GM23338 (cell line): ENCODE measurements around the gene UBE2D3. TPM values are rescaled to one million over a fixed set of nuclear protein-coding genes. Genes with fewer than 3 reads are reported as not detected.

ENCODE experiments used
- ATAC-seq: fragments of 200-7000 bp; cut with Tn5 transposase; 3 replicates; pipeline ENCODE4 v1.9.1; 2020
- DNase-seq: peaks from one replicate; pipeline ENCODE4 v3.0.0-alpha.2; 2015; ENCODE audit warnings: low spot score
- H2AFZ ChIP-seq: fragments of 200-600 bp; sonication (generic); 2 replicates; pipeline ENCODE4 v1.8.0; 2016; ENCODE audit warnings: antibody characterized with exemption, mild to moderate bottlenecking, moderate library complexity
- H3F3A ChIP-seq: fragments of 200-600 bp; sonication (generic); replicated peaks from 2 replicates; pipeline ENCODE4 v1.8.0; 2017; ENCODE audit warnings: antibody characterized with exemption, mixed run types, low read depth
- H3K27ac ChIP-seq: fragments of 200-600 bp; sonication (generic); 2 replicates; pipeline ENCODE4 v1.6.1; 2016; ENCODE audit warnings: low read depth
- H3K27me3 ChIP-seq: fragments of 200-600 bp; sonication (generic); 2 replicates; pipeline ENCODE4 v1.8.0; 2016; ENCODE audit warnings: mild to moderate bottlenecking, mixed run types, moderate library complexity; ENCODE audit not compliant: insufficient read depth
- H3K36me3 ChIP-seq: fragments of 200-600 bp; sonication (generic); 2 replicates; pipeline ENCODE4 v1.8.0; 2016; ENCODE audit warnings: mild to moderate bottlenecking; ENCODE audit not compliant: insufficient read depth
- H3K4me1 ChIP-seq: fragments of 200-600 bp; sonication (generic); 2 replicates; pipeline ENCODE4 v1.8.0; 2016; ENCODE audit warnings: mild to moderate bottlenecking, moderate library complexity; ENCODE audit not compliant: insufficient read depth
- H3K4me2 ChIP-seq: fragments of 200-600 bp; sonication (generic); 2 replicates; pipeline ENCODE4 v1.7.1; 2017; ENCODE audit warnings: mixed run types
- H3K4me3 ChIP-seq: fragments of 200-600 bp; sonication (generic); 2 replicates; pipeline ENCODE4 v1.6.1; 2016; ENCODE audit warnings: mixed run types
- H3K79me2 ChIP-seq: fragments of 200-600 bp; sonication (generic); replicated peaks from 2 replicates; pipeline ENCODE4 v1.8.0; 2017; ENCODE audit warnings: mild to moderate bottlenecking; ENCODE audit not compliant: insufficient read depth
- H3K9me2 ChIP-seq: fragments of 200-600 bp; sonication (generic); 2 replicates; pipeline ENCODE4 v1.8.0; 2017; ENCODE audit not compliant: insufficient read depth
- H4K20me1 ChIP-seq: fragments of 200-600 bp; sonication (generic); replicated peaks from 2 replicates; pipeline ENCODE4 v1.8.0; 2017; ENCODE audit warnings: mild to moderate bottlenecking; ENCODE audit not compliant: insufficient read depth
- H3K27ac Mint-ChIP-seq: 2 replicates; pipeline ENCODE4 v1.8.0; 2020; ENCODE audit warnings: inconsistent platforms, mild to moderate bottlenecking, moderate library complexity, mixed read lengths
- H3K27me3 Mint-ChIP-seq: 3 replicates; pipeline ENCODE4 v1.8.0; 2022; ENCODE audit warnings: low read depth, mild to moderate bottlenecking, moderate library complexity, mixed read lengths, inconsistent platforms; ENCODE audit not compliant: insufficient read depth, poor library complexity
- H3K36me3 Mint-ChIP-seq: 3 replicates; pipeline ENCODE4 v1.8.0; 2021; ENCODE audit warnings: low read depth, mild to moderate bottlenecking, inconsistent platforms, moderate library complexity, mixed read lengths
- H3K4me1 Mint-ChIP-seq: 3 replicates; pipeline ENCODE4 v1.8.0; 2020; ENCODE audit warnings: mild to moderate bottlenecking, inconsistent platforms, mixed read lengths
- H3K4me3 Mint-ChIP-seq: 3 replicates; pipeline ENCODE4 v1.8.0; 2021; ENCODE audit warnings: moderate library complexity, mild to moderate bottlenecking, inconsistent platforms, mixed read lengths
- H3K9me3 Mint-ChIP-seq: 3 replicates; pipeline ENCODE4 v1.8.0; 2020; ENCODE audit warnings: moderate library complexity, mild to moderate bottlenecking, inconsistent platforms, mixed read lengths
- ETS1 ChIP-seq: IDR thresholded peaks from 2 replicates; pipeline ENCODE4 v1.6.1; 2016; ENCODE audit warnings: antibody characterized with exemption
- EZH2 ChIP-seq: fragments of 200-600 bp; sonication (generic); IDR thresholded peaks from one replicate; pipeline ENCODE4 v1.8.0; 2017; ENCODE audit warnings: antibody characterized with exemption, mild to moderate bottlenecking, low read depth; ENCODE audit not compliant: unreplicated experiment
- JUNB ChIP-seq: IDR thresholded peaks from one replicate; pipeline ENCODE4 v1.6.1; 2016; ENCODE audit warnings: antibody characterized with exemption; ENCODE audit not compliant: unreplicated experiment
- POLR2AphosphoS5 ChIP-seq: IDR thresholded peaks from 2 replicates; pipeline ENCODE4 v1.6.1; 2016; ENCODE audit warnings: antibody characterized with exemption, low read depth
- REST ChIP-seq: IDR thresholded peaks from one replicate; pipeline ENCODE4 v1.6.1; 2018; ENCODE audit warnings: antibody characterized with exemption; ENCODE audit not compliant: unreplicated experiment
- STAT1 ChIP-seq: IDR thresholded peaks from one replicate; pipeline ENCODE4 v1.6.1; 2016; ENCODE audit warnings: antibody characterized with exemption; ENCODE audit not compliant: unreplicated experiment
- ZNF114 ChIP-seq: fragments of 250-450 bp; sonication (Bioruptor Pico); IDR thresholded peaks from 2 replicates; pipeline ENCODE4 v1.5.0; 2020; ENCODE audit warnings: mild to moderate bottlenecking, moderate library complexity
- polyA plus RNA-seq: library from polyadenylated mRNA; unstranded; fragments of >200 nt; fragmentation: Nextera tagmentation; extraction: Ambion mirVana; gene quantifications from 2 replicates; pipeline ENCODE4 v1.2.1, GENCODE V29; 2016
- total RNA-seq: library from RNA; depleted of rRNA; stranded (reverse); fragments of >200 nt; shearing (Covaris generic); gene quantifications from 2 replicates; pipeline ENCODE4 v1.2.3, GENCODE V29; 2014

Gene UBE2D3
- total and polyA plus RNA-seq, 2 experiments from 2014 or later, result 250 to 498 TPM

GRCh38 chr4:102849579-102850104 lies 22.3 kb upstream of the UBE2D3 start (continued):
- TF ChIP-seq REST (no peak), EZH2 (no peak)

GRCh38 chr4:102847687-102848086 lies 20.3 kb upstream of the UBE2D3 start:
- Histone ChIP-seq H3K27me3 (no peaks in the 10 kb centered on the region), H3K4me1 (no peaks in the 10 kb centered on the region), H3K4me2 (no peak overlapping the region), H3K36me3 (no peaks in the 10 kb centered on the region), H3F3A (no peaks in the 10 kb centered on the region), H3K27ac (no peak overlapping the region), H3K9me2 (0 out of 2 replicates have a peak, but pooled peaks cover 5% of the 10 kb centered on the region), H3K79me2 (no peaks in the 10 kb centered on the region; the same call in 1 of the 2 replicates), H2AFZ (no peak overlapping the region), H3K4me3 (no peak overlapping the region), H4K20me1 (no peaks in the 10 kb centered on the region; the same call in none of the 2 replicates)
- Mint-ChIP-seq H3K4me3 (no peak overlapping the region), H3K27ac (no peak overlapping the region), H3K9me3 (no peaks in the 10 kb centered on the region), H3K27me3 (peaks cover 9% of the 10 kb centered on the region), H3K36me3 (peaks cover 7% of the 10 kb centered on the region; the same call in 2 of the 3 replicates), H3K4me1 (no peaks in the 10 kb centered on the region)
- no peak for TF ChIP-seq ZNF114 (CRISPR knock-in tag)
- no peak for TF ChIP-seq ETS1
- no peak for TF ChIP-seq JUNB
- TF ChIP-seq STAT1, result no peak
- no peak for TF ChIP-seq REST
- no peak for TF ChIP-seq POLR2AphosphoS5
- DNase-seq (no peak), ATAC-seq (no peak)
